Gastrocnemius medialis (tissue), 4 donors: ENCODE measurements around the gene DPT. TPM values are rescaled to one million over a fixed set of nuclear protein-coding genes. Genes with fewer than 3 reads are reported as not detected.
A peak's percentile ranks its signal among the peaks of the same experiment; 100 is the strongest.

ENCODE experiments used
- ATAC-seq, 2 donors: fragments of 150-250 bp; one replicate each; pipeline ENCODE4 v1.9.1; 2016
- DNase-seq, 2 donors: peaks; one replicate each; pipeline ENCODE4 v3.0.0-alpha.2; 2019
- H3K27ac ChIP-seq, 4 donors: fragments of 200-600 bp; sonication (generic); 1 replicate in 1 of 4; 2 replicates in 3 of 4; pipeline ENCODE4 v1.5.1; 2016 to 2018; ENCODE audit warnings: mild to moderate bottlenecking in 2 of 4, moderate library complexity in 1 of 4
- H3K27me3 ChIP-seq, 3 donors: fragments of 200-600 bp; sonication (generic) in 2 of 3; 1 replicate in 1 of 3; 2 replicates in 2 of 3; pipeline versions ENCODE4 v1.5.1 to v1.6.0; 2016 to 2019; ENCODE audit warnings: mild to moderate bottlenecking in 1 of 3, moderate library complexity in 1 of 3
- H3K36me3 ChIP-seq, 2 donors: fragments of 200-600 bp; sonication (generic) in 1 of 2; one replicate each; pipeline ENCODE4 v1.5.1; 2017 to 2018
- H3K4me1 ChIP-seq, 2 donors: fragments of 200-600 bp; sonication (generic) in 1 of 2; one replicate each; pipeline ENCODE4 v1.5.1; 2016 to 2017; ENCODE audit warnings: mild to moderate bottlenecking in 2 of 2
- H3K4me3 ChIP-seq, 4 donors: fragments of 200-600 bp; sonication (generic) in 3 of 4; 1 replicate in 1 of 4; 2 replicates in 3 of 4; pipeline ENCODE4 v1.5.1; 2016 to 2019; ENCODE audit warnings: mild to moderate bottlenecking in 2 of 4
- H3K9me3 ChIP-seq, 3 donors: fragments of 200-600 bp; sonication (generic) in 2 of 3; 1 replicate in 1 of 3; 2 replicates in 2 of 3; pipeline ENCODE4 v1.5.1; 2016 to 2019
- CTCF ChIP-seq, 5 experiments: fragments of 450-650 bp in 3 of 5; fragments of 200-600 bp in 2 of 5; sonication (generic) in 2 of 5; IDR thresholded peaks in 4 of 5; conservative IDR thresholded peaks in 1 of 5; 1 replicate in 4 of 5; 2 replicates in 1 of 5; pipeline ENCODE4 v1.5.1; 2016 to 2019; ENCODE audit warnings: antibody characterized with exemption in 5 of 5, mild to moderate bottlenecking in 3 of 5, moderate library complexity in 3 of 5
- POLR2A ChIP-seq, 2 donors: fragments of 450-650 bp; IDR thresholded peaks; one replicate each; pipeline ENCODE4 v1.6.1; 2017; ENCODE audit warnings: antibody characterized with exemption in 2 of 2, mild to moderate bottlenecking in 2 of 2, moderate library complexity in 2 of 2
- in situ Hi-C, 4 donors: fragments of 200-750 bp; cut with MboI; loops; one replicate each; pipeline versions ENCODE4 v1.15.0 to v1.8.0; 2017; ENCODE audit warnings: low sequenced_read_pairs in 4 of 4
- intact Hi-C: fragments of 100-400 bp; cut with DNase I; formaldehyde crosslinking; loops from one replicate; pipeline ENCODE4 v1.15.1; 2023; ENCODE audit warnings: low total_unique reads
- total RNA-seq, 4 donors: library from RNA; depleted of rRNA; stranded (reverse); fragments of >200 nt; gene quantifications; one replicate each; pipeline versions ENCODE4 v1.1.0 to v1.2.3, GENCODE V29; 2016

The DPT gene
- total RNA-seq, 4 donors from 2014 or later, result 12.6 to 21.8 (median 14.7) TPM

- H3K4me3 ChIP-seq, result no peak overlapping the region
- H3K9me3 ChIP-seq, result no peaks in the 10 kb centered on the region
- intact Hi-C loops, result no loop called here
- TF ChIP-seq CTCF (IDR thresholded peaks at IDR 0.05 in 4 of 5, conservative IDR thresholded peaks at IDR 0.05 in 1 of 5) (no peak), POLR2A (IDR thresholded peaks at IDR 0.05) (no peak)
- no peak overlapping the region for H3K27ac ChIP-seq
- ATAC-seq, result no peak
- DNase-seq, result no peak
- no peaks in the 10 kb centered on the region for H3K36me3 ChIP-seq
- H3K4me1 ChIP-seq, result peaks cover 0 to 5% of the 10 kb centered on the region in 2 donors
- H3K27me3 ChIP-seq, result no peaks in the 10 kb centered on the region
- in situ Hi-C loops, result no loop called here
These were observed 74.6 kb downstream of the DPT start for GRCh38 chr1:168654198-168654915.

GRCh38 chr1:168653567-168653966, 75.4 kb downstream of the DPT start:
- H3K27me3 ChIP-seq, result no peaks in the 10 kb centered on the region
- H3K36me3 ChIP-seq, result no peaks in the 10 kb centered on the region
- H3K4me3 ChIP-seq, result no peak overlapping the region
- no peak for TF ChIP-seq CTCF (IDR thresholded peaks at IDR 0.05 in 4 of 5, conservative IDR thresholded peaks at IDR 0.05 in 1 of 5)
- TF ChIP-seq POLR2A (IDR thresholded peaks at IDR 0.05), result no peak
- no peak overlapping the region for H3K27ac ChIP-seq
- intact Hi-C loops (no loop called here), in situ Hi-C loops (no loop called here)
- ATAC-seq, result peak; percentile 55 to 63
- peak in 1 of 2 donors; percentile 21 for DNase-seq
- H3K9me3 ChIP-seq, result no peaks in the 10 kb centered on the region
- H3K4me1 ChIP-seq, result peaks cover 0 to 5% of the 10 kb centered on the region in 2 donors

DNA sequence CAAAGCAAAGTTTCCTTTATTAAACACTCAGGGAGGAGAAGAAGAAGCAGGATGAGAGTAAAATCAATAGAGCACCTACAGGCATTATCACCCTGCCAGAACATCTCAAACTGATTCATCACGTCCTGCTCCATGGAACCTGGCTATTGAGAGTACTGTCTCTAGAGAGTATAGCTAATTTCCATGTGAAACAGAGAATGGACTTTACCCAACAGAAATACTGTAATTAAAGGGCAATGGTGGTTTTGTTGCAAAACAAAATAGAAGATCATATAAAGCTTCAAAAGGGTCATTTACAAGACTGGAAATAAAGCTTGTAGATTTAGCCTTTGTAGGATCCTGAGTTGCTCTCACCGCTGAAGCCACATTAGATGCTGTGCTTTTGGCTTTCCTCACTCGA, 83.3 kb downstream of the DPT start:
- in situ Hi-C loops, result loop anchor here in 2 of 4 donors (25.0 kb wide), 2 partner anchors 467 to 842 kb away; partner anchors contain the start of genes ATP1B1 (in 1 of the 2) and SLC19A2 (in 1 of the 2)
- H3K27ac ChIP-seq, result no peak overlapping the region

More for the DNA sequence above, 83.3 kb downstream of the DPT start:
- intact Hi-C loops, result no loop called here
- TF ChIP-seq CTCF (IDR thresholded peaks at IDR 0.05 in 4 of 5, conservative IDR thresholded peaks at IDR 0.05 in 1 of 5), result no peak
- no peak for TF ChIP-seq POLR2A (IDR thresholded peaks at IDR 0.05)
- no peak overlapping the region for H3K4me3 ChIP-seq
- no peaks in the 10 kb centered on the region for H3K9me3 ChIP-seq
- DNase-seq (no peak), ATAC-seq (no peak)
- no peaks in the 10 kb centered on the region for H3K4me1 ChIP-seq
- H3K27me3 ChIP-seq, result no peaks in the 10 kb centered on the region
- no peaks in the 10 kb centered on the region for H3K36me3 ChIP-seq

Other genes starting within 250 kb of the DPT start
- 1 to 10 TPM in 1 of 4 donors, not detected in 3; 1.5 TPM for gene XCL2, start 185.2 kb downstream of the DPT start, total RNA-seq
- gene XCL1, start 152.6 kb downstream of the DPT start, total RNA-seq, result not detected